ENCODE results near the gene SORCS3.

GRCh38 chr10:104907521-104907920, 266.4 kb downstream of the SORCS3 start:
- no peak for TF ChIP-seq POLR2A (IDR thresholded peaks at IDR 0.05; ENCODE audit: extremely low read depth, insufficient read length)
- no peak for TF ChIP-seq CTCF (IDR thresholded peaks at IDR 0.05; ENCODE audit: low read depth, low read length)
- no peak for TF ChIP-seq MYC (IDR thresholded peaks at IDR 0.05; ENCODE audit: low read depth, low read length)
- TF ChIP-seq, protein P1, sequence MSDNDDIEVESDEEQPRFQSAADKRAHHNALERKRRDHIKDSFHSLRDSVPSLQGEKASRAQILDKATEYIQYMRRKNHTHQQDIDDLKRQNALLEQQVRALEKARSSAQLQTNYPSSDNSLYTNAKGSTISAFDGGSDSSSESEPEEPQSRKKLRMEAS (IDR thresholded peaks at IDR 0.05; ENCODE audit: low read depth, low read length): no peak
